Hepatocyte (in vitro differentiated cells): ENCODE data around the gene TOMM6.

Experiments
- CTCF ChIP-seq: fragments of 200-600 bp; sonication (generic); IDR thresholded peaks from 2 replicates; pipeline ENCODE4 v1.5.1; 2016; ENCODE audit warnings: antibody characterized with exemption, mild to moderate bottlenecking; ENCODE audit not compliant: poor library complexity
- EZH2 ChIP-seq: fragments of 200-600 bp; sonication (generic); IDR thresholded peaks from 2 replicates; pipeline ENCODE4 v1.6.1; 2016; ENCODE audit warnings: antibody characterized with exemption, mild to moderate bottlenecking, borderline replicate concordance

GRCh38 chr6:41770381-41771057 is 17.0 kb upstream of the TOMM6 start:
- TF ChIP-seq CTCF, result no peak
- no peak for TF ChIP-seq EZH2
